ENCODE data around the gene NXPH4. TPM values are rescaled to one million over a fixed set of nuclear protein-coding genes. Genes with fewer than 3 reads are reported as not detected.

Gene NXPH4
- total RNA-seq, 6 donors from 2014 or later = 0.20 to 0.94 (median 0.22) TPM; not detected in 3

GRCh38 chr12:57220770-57221168 is 4.2 kb downstream of the NXPH4 start:
- peaks cover 3 to 92% (median 57%) of the 10 kb centered on the region in 4 donors for H3K27me3 ChIP-seq
- no peaks in the 10 kb centered on the region for H3K36me3 ChIP-seq
- H3K9me3 ChIP-seq = no peaks in the 10 kb centered on the region
- ATAC-seq (ENCODE audit: low FRiP score in 2 of 2) (no peak), DNase-seq (no peak)
- 46 to 53% methylated on average over 1 of the region's 1 CpG for WGBS, 2 donors
- H3K4me1 ChIP-seq = peaks cover 26 to 44% (median 29%) of the 10 kb centered on the region in 4 donors
- no peak overlapping the region for H3K4me3 ChIP-seq
- H3K27ac ChIP-seq = no peak overlapping the region
- no peak for TF ChIP-seq CTCF (IDR thresholded peaks at IDR 0.05)
- no peak for TF ChIP-seq EP300 (IDR thresholded peaks at IDR 0.05)
- no peak for TF ChIP-seq POLR2AphosphoS5 (IDR thresholded peaks at IDR 0.05)
- no peak for TF ChIP-seq POLR2A (IDR thresholded peaks at IDR 0.05)

- H3K27ac ChIP-seq = no peak overlapping the region
- H3K4me1 ChIP-seq = peaks cover 21 to 39% (median 24%) of the 10 kb centered on the region in 4 donors
- H3K9me3 ChIP-seq = no peaks in the 10 kb centered on the region
- H3K4me3 ChIP-seq = no peak overlapping the region
- ATAC-seq (ENCODE audit: low FRiP score in 2 of 2) = no peak
- TF ChIP-seq POLR2A (IDR thresholded peaks at IDR 0.05) = no peak
- DNase-seq = peak in 1 of 2 donors; percentile 83
- H3K27me3 ChIP-seq = peaks cover 3 to 92% (median 55%) of the 10 kb centered on the region in 4 donors
- WGBS, 2 donors = 16 to 19% methylated on average over 10 to 23 of the region's 24 CpGs
- no peaks in the 10 kb centered on the region for H3K36me3 ChIP-seq
Measured at GRCh38 chr12:57221169-57221917, 4.7 kb downstream of the NXPH4 start.

- DNase-seq = peak in 1 of 2 donors; percentile 39
- Histone ChIP-seq H3K27me3 (peaks cover 2 to 91% (median 54%) of the 10 kb centered on the region in 4 donors), H3K36me3 (no peaks in the 10 kb centered on the region), H3K4me3 (no peak overlapping the region), H3K9me3 (no peaks in the 10 kb centered on the region), H3K4me1 (peaks cover 21 to 34% (median 23%) of the 10 kb centered on the region in 4 donors), H3K27ac (no peak overlapping the region)
- WGBS, 2 donors = 27 to 41% methylated on average over 9 to 13 of the region's 13 CpGs
- no peak for ATAC-seq (ENCODE audit: low FRiP score in 2 of 2)
- TF ChIP-seq CTCF (IDR thresholded peaks at IDR 0.05) (no peak), EP300 (IDR thresholded peaks at IDR 0.05) (no peak), POLR2A (IDR thresholded peaks at IDR 0.05) (no peak), POLR2AphosphoS5 (IDR thresholded peaks at IDR 0.05) (no peak)
Measured at GRCh38 chr12:57222286-57223190, 5.9 kb downstream of the NXPH4 start.

GRCh38 chr12:57223191-57224165 is 6.9 kb downstream of the NXPH4 start:
- H3K27me3 ChIP-seq = peaks cover 2 to 81% (median 48%) of the 10 kb centered on the region in 4 donors
- peaks cover 19 to 31% (median 21%) of the 10 kb centered on the region in 4 donors for H3K4me1 ChIP-seq
- WGBS, 2 donors = 46 to 55% methylated on average over 21 to 22 of the region's 22 CpGs
- TF ChIP-seq POLR2AphosphoS5 (IDR thresholded peaks at IDR 0.05) (no peak), POLR2A (IDR thresholded peaks at IDR 0.05) (no peak), EP300 (IDR thresholded peaks at IDR 0.05) (no peak), CTCF (IDR thresholded peaks at IDR 0.05) (no peak)
- H3K4me3 ChIP-seq = no peak overlapping the region
- no peak for ATAC-seq (ENCODE audit: low FRiP score in 2 of 2)
- H3K27ac ChIP-seq = no peak overlapping the region
- no peaks in the 10 kb centered on the region for H3K36me3 ChIP-seq
- peak in 1 of 2 donors; percentile 74 for DNase-seq
- H3K9me3 ChIP-seq = no peaks in the 10 kb centered on the region
